A549 (cell line): ENCODE results near the gene NFASC.

ENCODE experiments used
- CHD4 ChIP-seq: fragments of 200-600 bp; sonication (generic); IDR thresholded peaks from 2 replicates; pipeline ENCODE4 v1.6.1; 2016; ENCODE audit warnings: antibody characterized with exemption, mild to moderate bottlenecking, borderline replicate concordance
- EHF ChIP-seq: fragments of 250-450 bp; sonication (Bioruptor Pico); IDR thresholded peaks from 2 replicates; pipeline ENCODE4 v1.5.0; 2020; ENCODE audit warnings: mild to moderate bottlenecking
- HOXA7 ChIP-seq: fragments of 250-450 bp; sonication (Bioruptor Pico); IDR thresholded peaks from 2 replicates; pipeline ENCODE4 v1.5.0; 2020; ENCODE audit warnings: mild to moderate bottlenecking, moderate library complexity
- HOXB5 ChIP-seq: fragments of 250-450 bp; sonication (Bioruptor Pico); IDR thresholded peaks from 2 replicates; pipeline ENCODE4 v1.5.0; 2020; ENCODE audit warnings: mild to moderate bottlenecking, moderate library complexity
- JUN ChIP-seq, 2 experiments: fragments of >200 bp; sonication (Bioruptor Twin); formaldehyde crosslinking; IDR thresholded peaks; 2 replicates in 1 of 2; 3 replicates in 1 of 2; pipeline ENCODE4 v1.6.1; 2016 to 2017
- NFE2L2 ChIP-seq: fragments of 150-350 bp; conservative IDR thresholded peaks from 2 replicates; pipeline ENCODE4 v1.6.1; 2014; ENCODE audit warnings: low read length
- NR3C1 ChIP-seq: fragments of >200 bp; sonication (Bioruptor Twin); formaldehyde crosslinking; IDR thresholded peaks from 3 replicates; pipeline ENCODE4 v1.6.1; 2017
- RAD21 ChIP-seq, 2 experiments: fragments of >200 bp in 1 of 2; sonication (Bioruptor Twin) in 1 of 2; formaldehyde crosslinking in 1 of 2; IDR thresholded peaks in 1 of 2; conservative IDR thresholded peaks in 1 of 2; 2 replicates in 1 of 2; 3 replicates in 1 of 2; pipeline ENCODE4 v1.6.1; 2012 to 2018; ENCODE audit warnings: inconsistent platforms in 1 of 2
- RCOR1 ChIP-seq: fragments of 150-350 bp; IDR thresholded peaks from 2 replicates; pipeline ENCODE4 v1.6.1; 2014; ENCODE audit warnings: antibody characterized with exemption, low read length, low read depth
- SMC3 ChIP-seq: fragments of >200 bp; sonication (Bioruptor Twin); formaldehyde crosslinking; IDR thresholded peaks from 3 replicates; pipeline ENCODE4 v1.6.1; 2018; ENCODE audit warnings: inconsistent platforms
- ZC3H11A ChIP-seq: fragments of 450-650 bp; IDR thresholded peaks from 2 replicates; pipeline ENCODE4 v1.6.1; 2014; ENCODE audit warnings: antibody characterized with exemption, mild to moderate bottlenecking
- TF ChIP-seq, protein P1 (sequence below): fragments of >200 bp; sonication (Bioruptor Twin); formaldehyde crosslinking; IDR thresholded peaks from 3 replicates; pipeline ENCODE4 v1.5.1; 2016

DNA sequence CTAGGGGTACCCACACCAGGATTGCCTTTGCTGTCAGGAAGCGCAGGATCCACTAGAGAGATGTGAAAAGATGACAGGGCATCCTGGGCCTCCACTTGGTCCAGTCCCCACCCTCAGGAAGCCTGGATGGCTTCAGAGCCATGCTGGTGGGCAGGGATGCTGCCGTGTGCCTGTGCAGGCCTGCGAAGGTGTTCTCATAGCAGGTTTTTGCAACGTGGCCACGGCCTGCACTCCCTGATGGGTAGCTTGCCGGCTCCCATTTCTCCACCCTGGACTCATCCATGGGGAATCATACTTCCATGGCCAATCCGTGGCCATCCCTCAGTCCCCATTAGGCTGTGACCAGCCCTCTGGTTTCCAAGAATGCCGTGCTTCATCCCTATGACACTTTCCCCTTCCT lies 138.2 kb downstream of the NFASC start:
- TF ChIP-seq ZC3H11A (no peak), NFE2L2 (no peak), HOXB5 (CRISPR knock-in tag) (no peak), RCOR1 (no peak), SMC3 (no peak), CHD4 (no peak), NR3C1 (no peak), RAD21 (conservative IDR thresholded peaks at IDR 0.05 in 1 of 2, IDR thresholded peaks at IDR 0.05 in 1 of 2) (no peak), EHF (CRISPR knock-in tag) (no peak), JUN (IDR thresholded peaks at IDR 0.05) (no peak), HOXA7 (CRISPR knock-in tag) (no peak)
- TF ChIP-seq, protein P1, sequence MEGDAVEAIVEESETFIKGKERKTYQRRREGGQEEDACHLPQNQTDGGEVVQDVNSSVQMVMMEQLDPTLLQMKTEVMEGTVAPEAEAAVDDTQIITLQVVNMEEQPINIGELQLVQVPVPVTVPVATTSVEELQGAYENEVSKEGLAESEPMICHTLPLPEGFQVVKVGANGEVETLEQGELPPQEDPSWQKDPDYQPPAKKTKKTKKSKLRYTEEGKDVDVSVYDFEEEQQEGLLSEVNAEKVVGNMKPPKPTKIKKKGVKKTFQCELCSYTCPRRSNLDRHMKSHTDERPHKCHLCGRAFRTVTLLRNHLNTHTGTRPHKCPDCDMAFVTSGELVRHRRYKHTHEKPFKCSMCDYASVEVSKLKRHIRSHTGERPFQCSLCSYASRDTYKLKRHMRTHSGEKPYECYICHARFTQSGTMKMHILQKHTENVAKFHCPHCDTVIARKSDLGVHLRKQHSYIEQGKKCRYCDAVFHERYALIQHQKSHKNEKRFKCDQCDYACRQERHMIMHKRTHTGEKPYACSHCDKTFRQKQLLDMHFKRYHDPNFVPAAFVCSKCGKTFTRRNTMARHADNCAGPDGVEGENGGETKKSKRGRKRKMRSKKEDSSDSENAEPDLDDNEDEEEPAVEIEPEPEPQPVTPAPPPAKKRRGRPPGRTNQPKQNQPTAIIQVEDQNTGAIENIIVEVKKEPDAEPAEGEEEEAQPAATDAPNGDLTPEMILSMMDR = no peak
